GM10847 (cell line): ENCODE results near the gene CEACAM4.

Experiments used
- POLR2A ChIP-seq: IDR thresholded peaks from 2 replicates; pipeline ENCODE4 v1.6.1; 2011; ENCODE audit not compliant: insufficient read length; ENCODE audit errors: extremely low read depth

Gene CEACAM4

GRCh38 chr19:41626877-41627276 lies at the start of gene CEACAM4:
CEACAM4 (minus strand) TSS chr19:41627074; CDS start chr19:41626963, 111 bp downstream.
- no peak for TF ChIP-seq POLR2A

GRCh38 chr19:41671486-41671885 lies 44.6 kb upstream of the CEACAM4 start:
- no peak for TF ChIP-seq POLR2A

- no peak for TF ChIP-seq POLR2A
These were observed 43.9 kb upstream of the CEACAM4 start for GRCh38 chr19:41670755-41671154.

- TF ChIP-seq POLR2A = no peak
These were observed 41.4 kb upstream of the CEACAM4 start for GRCh38 chr19:41668315-41668714.

- TF ChIP-seq POLR2A = no peak
These were observed 39.2 kb upstream of the CEACAM4 start for GRCh38 chr19:41666075-41666474.

GRCh38 chr19:41657157-41657556 lies 30.3 kb upstream of the CEACAM4 start:
- TF ChIP-seq POLR2A = no peak

GRCh38 chr19:41652250-41652649 lies 25.4 kb upstream of the CEACAM4 start:
- TF ChIP-seq POLR2A = no peak

- TF ChIP-seq POLR2A = no peak
These were observed 23.0 kb upstream of the CEACAM4 start for GRCh38 chr19:41649827-41650226.

GRCh38 chr19:41646589-41647204 lies 19.8 kb upstream of the CEACAM4 start:
- TF ChIP-seq POLR2A = no peak

- no peak for TF ChIP-seq POLR2A
These were observed 15.1 kb upstream of the CEACAM4 start for GRCh38 chr19:41641879-41642485.

- TF ChIP-seq POLR2A = no peak
These were observed 11.8 kb upstream of the CEACAM4 start for GRCh38 chr19:41638641-41639081.

GRCh38 chr19:41637484-41637883 lies 10.6 kb upstream of the CEACAM4 start:
- no peak for TF ChIP-seq POLR2A

- no peak for TF ChIP-seq POLR2A
These were observed 1.2 kb upstream of the CEACAM4 start for GRCh38 chr19:41627966-41628675.

- no peak for TF ChIP-seq POLR2A
These were observed 596 bp downstream of the CEACAM4 start for GRCh38 chr19:41626278-41626677.

- TF ChIP-seq POLR2A = no peak
These were observed 1.9 kb downstream of the CEACAM4 start for GRCh38 chr19:41624937-41625336.

- TF ChIP-seq POLR2A = no peak
These were observed 2.4 kb downstream of the CEACAM4 start for GRCh38 chr19:41624515-41624914.

- TF ChIP-seq POLR2A = no peak
These were observed 3.5 kb downstream of the CEACAM4 start for GRCh38 chr19:41623360-41623759.

GRCh38 chr19:41621654-41622053 lies 5.2 kb downstream of the CEACAM4 start:
- TF ChIP-seq POLR2A = no peak
